GM19238 (cell line): ENCODE data around the gene TFDP2.
"Not testable (repeated sequence)": the region's sequence is repeated elsewhere in the genome, so short reads cannot be mapped to it uniquely, and the experiment has no call there.

Experiments
- DNase-seq: peaks from one replicate; pipeline ENCODE4 v3.0.0; 2011; ENCODE audit warnings: low spot score; ENCODE audit not compliant: insufficient read length

The TFDP2 gene

DNA sequence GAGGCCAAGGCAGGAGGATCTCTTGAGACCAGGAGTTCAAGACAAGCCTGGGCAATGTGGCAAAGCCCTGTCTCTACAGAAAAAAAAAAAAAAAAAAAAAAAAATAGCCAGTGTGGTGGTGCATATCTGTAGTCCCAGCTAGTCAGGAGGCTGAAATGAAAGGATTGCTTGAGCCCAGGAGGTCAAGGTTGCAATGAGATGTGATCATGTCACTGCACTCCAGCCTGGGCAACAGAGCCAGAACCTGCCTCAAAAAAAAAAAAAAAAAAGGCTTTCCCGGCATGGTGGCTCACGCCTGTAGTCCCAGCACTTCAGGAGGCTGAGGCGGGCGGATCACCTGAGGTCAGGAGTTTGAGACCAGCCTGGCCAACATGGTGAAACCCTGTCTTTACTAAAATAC, 73.7 kb downstream of the TFDP2 start:
- DNase-seq, result not testable (repeated sequence)

DNA sequence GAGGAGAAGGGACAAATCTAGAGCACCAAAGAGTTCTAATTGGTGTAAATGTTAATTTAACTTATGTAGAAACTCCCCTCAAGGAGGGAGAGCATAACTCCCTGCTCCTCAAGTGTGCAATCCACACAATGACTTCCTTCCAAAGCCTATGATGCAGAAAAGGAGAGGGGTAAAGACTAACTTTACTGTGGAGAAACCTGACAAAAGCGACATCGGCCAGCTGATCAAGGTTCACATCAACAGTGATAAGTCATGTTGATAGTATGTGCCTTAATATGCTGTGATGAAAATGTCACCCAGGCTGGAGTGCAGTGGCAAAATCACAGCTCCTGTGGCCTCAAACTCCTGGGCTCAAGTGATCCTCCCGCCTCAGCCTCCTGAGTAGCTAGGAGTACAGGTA, 76.5 kb downstream of the TFDP2 start:
- no peak for DNase-seq

DNA sequence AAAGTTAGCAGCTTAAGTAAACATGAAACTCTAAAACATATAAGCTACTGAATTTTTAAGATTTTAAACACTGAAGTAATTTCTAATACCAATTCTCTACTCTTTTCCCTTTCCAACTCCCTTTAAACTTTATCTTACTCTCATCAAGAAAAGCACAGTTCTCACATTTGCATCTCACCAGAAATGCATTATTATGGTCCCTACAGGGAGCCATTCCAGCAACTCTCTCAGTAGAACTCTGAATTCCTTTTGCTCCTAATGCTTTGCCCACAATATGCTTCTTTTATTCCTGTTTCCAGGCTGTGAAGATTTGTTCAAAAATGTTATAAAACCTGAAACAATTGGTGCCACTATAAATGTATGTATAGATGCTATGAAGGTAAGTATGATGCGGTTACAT, 83.4 kb downstream of the TFDP2 start:
- no peak for DNase-seq

DNA sequence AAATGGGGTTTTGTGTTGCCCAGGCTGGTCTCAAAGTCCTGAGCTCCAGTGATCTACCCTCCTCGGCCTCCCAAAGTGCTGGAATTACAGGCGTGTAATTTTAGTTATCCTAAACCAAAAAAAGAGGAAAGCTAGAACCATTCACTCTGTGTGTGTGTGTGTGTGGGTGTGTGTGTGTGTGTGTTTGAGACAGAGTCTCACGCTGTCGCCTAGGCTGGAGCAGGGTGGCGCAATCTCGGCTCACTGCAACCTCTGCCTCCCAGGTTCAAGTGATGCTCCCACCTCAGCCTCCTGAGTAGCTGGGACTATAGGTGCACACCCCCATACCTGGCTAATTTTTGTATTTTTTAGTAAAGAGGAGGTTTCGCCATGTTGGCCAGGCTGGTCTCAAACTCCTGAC, 84.0 kb downstream of the TFDP2 start:
- no peak for DNase-seq

DNA sequence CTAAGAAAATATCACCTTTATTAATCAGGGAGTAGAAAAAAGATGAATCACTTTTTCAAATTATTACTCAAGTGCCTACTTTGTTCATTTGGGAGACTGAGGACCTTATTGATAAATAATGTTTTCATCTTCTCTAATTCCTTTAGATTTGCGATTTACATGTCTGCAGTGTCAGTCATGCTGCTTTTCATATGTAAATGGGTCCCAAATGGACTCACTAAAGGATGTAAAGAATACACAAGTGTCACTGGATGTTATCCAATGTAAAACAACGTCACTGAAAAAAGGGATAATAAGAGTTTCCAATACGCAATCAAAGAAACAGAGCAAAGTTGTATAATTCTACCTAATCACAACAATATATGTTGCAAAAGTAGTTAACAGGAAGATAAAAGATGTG, 84.9 kb downstream of the TFDP2 start:
- DNase-seq, result no peak

DNA sequence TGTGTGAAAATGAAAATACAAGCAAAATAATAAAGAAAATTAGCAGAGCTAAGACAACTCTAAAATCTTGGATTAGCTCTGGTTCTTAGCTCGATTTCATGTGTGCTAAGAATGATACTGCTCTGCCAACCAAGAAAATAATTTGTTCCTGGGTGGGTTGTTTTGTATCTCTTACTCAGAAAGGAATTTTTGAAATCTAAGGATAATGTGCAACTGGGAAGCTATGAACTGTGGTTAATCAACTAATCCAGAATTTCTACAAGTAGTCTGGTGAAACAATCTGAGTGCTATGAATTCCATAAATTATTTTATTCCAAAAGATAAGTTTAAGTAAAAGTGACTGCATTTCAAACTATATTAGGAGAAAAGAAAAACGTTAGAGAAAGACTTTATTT, 92.0 kb downstream of the TFDP2 start:
- DNase-seq, result no peak

DNA sequence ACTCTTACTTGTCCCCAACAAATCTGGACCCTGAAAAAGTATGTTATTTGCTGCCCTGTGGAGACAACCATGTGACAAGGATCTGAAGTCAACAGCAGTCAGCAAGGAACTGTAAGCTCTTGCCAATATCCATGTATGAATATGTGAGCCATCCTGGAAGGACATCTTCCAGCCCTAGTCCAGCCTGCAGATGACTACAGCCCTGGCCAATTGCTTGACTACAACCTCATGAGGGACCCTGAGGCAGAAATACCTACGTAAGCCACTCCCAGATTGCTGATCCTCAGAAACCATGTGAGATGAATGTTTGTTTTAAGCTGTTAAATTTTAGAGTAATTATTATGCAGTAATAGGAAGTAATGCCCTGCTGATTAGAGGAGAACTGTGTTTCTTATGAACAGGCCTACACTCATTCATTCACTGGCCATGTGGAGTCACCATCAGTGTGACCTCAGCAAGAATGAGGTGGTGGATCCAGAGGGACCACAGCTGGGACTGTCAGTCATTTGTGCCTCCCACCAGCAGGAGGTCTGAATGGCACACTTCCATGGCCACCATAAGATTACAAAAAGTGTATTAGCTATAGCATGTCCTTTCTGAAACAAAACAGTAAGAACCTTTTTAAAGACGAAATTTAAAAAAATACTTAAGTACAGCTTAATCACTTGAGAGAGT, 92.6 kb downstream of the TFDP2 start:
- no peak for DNase-seq

DNA sequence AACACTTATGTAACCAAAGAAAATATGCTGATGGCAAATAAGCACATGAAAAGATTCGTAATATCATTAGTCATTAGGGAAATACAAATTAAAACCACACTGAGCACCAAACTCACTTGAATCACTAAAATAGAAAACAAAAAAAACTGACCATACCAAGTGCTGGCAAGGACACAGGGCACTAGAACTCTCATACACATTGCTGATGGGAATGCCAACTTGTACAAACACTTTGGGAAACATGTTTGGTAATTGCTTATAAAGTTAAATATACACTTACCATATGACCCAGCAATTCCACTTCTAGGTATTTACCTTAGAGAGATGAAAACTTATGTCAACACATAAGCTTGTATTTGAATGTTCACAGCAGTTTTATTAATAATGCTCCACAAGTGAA, 95.5 kb downstream of the TFDP2 start:
- no peak for DNase-seq

DNA sequence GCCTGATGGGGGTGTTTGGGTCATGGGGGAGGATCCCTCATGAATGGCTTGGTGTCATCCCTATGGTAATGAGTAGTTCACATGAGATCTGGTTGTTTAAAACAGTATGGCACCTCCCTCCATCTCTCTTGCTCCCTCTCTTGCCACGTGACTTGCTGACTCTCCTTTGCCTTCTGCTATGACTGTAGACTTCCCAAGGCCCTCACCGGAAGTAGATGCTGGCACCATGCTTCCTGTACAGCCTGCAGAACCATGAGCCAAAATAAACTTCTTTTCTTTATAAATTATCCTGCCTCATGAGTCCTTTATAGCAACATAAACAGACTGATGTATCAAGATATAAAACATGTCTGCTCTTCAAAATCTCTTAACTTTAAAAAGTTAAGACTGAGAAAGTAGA, 96.1 kb downstream of the TFDP2 start:
- DNase-seq, result no peak

DNA sequence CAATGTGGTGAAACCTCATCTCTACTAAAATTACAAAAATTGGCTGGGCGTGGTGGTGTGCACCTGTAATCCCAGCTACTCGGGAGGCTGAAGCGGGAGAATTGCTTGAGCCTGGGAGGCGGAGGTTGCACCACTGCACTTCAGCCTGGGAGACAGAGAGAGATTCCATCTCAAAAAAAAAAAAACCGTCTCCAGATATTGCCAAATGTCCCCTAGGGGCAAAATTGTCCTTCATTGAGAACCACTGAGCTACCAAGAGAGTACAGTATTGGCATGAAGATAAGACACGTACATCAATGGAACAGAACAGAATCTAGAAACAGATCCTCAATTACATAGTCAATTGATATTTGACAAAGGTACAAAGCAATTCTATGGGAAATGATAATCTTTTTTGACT, 98.0 kb downstream of the TFDP2 start:
- DNase-seq, result no peak

DNA sequence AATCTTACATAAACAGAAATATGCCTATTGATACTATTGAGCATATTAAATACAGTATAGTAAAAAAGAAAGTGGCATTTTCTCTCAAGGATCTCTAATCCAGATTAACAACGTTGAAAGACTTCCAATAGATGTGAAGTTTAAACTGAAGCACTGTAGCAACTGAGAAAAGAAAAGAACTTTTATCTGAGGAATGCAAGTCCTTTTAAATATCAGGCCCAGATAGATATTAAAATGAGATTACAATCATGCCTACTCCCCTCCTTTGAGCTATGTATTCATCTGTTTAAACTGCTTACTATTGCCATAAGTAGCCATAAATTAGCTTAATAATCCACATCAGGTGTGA, 102.3 kb downstream of the TFDP2 start:
- DNase-seq, result no peak

DNA sequence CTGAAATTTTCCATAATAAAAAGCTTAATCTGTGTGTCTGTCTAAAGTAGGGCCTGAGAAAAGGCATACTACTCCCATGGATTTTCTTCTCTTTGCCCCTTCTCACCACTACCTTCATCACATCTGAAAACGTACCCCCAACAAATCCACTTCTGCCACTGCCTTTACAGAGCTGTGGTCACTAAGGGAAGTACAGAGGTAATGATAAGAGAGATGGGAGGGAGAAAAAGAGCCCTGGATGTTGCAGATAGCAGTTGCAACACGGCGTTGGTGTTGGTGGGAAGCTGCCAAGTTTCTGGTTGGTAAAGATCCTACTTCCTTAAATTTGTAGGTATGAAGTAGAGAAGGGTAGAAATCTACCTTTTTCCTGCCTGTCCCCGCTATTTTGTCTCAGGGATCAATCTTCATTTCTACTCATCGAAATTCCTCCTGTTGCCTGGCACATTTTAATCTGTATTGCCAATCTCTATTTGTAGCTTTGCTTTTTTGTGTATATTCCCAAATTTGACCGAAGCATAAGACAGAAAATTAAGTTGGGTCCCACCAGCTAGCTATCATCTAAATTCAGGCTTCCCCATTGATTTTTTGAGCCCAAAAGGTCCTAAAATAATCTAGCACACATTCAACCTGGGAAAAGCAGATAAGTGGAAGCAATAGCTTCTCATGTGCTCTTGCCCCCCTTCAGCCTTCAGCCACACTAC, 102.9 kb downstream of the TFDP2 start:
- no peak for DNase-seq

DNA sequence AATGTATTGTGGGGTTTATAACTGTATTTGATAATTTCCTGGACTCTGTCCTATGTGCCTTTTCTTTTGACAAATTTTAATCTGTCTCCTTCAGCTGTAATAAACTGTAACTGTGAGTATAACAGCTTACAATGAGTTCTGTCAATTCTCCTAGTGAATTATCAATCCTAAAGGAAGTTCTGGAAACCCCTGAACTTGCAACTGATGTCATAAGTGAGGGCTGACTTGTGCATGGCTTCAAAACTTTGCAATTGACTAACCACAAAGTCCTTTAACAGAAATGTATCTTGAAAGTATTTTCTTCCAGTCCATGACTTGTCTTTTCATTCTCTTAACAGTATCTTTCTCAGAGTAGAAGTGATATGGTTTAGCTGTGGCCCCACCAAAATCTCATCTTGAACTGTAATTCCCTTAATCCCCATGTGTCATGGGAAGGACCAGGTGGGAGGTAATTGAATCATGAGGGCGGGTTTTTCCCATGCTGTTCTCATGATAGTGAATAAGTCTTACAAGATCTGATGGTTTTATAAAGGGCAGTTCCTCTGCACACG, 108.3 kb downstream of the TFDP2 start:
- no peak for DNase-seq

DNA sequence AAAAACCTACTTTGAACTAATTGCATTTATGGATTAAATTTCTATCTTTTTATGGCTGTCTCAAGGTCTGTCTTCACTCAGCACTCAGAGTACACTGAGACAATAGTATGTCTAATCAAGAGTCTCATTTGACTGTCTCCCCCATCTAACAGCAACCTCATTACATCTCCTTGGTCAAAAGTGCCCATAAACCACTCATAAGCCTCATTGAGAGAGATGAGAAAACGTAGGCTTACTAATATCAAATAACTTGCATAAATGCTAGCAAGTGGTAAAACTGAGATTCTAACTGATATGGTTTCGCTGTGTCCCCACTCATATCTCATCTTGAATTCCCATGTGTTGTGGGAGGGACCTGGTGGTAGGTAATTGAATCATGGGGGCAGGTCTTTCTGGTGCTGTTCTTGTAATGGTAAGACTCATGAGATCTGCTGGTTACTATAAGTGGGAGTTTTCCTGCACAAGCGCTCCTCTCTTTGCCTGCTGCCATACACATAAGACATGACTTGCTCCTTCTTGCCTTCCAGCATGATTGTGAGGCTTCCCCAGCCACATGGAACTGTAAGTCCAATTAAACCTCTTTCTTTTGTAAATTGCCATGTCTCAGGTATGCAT, 113.9 kb downstream of the TFDP2 start:
- DNase-seq, result no peak

DNA sequence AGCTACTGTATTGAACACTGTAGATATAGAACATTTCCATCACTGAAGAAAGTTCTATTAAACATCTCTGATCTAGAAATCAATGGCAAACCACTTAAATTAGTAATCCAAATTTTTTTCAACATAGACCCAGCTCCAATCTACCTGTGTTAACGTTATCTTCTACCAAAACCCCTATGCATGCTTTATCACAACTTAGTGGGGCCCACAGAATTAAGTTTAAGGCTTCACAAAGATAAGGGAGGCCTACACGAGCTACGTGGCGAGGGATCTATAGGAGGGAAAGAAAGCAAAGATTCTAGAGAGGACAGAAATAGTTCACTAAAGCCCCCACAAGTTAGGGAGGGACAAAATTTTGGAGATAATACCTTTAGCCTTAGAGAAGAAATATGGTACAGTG, 116.1 kb downstream of the TFDP2 start:
- DNase-seq, result no peak

DNA sequence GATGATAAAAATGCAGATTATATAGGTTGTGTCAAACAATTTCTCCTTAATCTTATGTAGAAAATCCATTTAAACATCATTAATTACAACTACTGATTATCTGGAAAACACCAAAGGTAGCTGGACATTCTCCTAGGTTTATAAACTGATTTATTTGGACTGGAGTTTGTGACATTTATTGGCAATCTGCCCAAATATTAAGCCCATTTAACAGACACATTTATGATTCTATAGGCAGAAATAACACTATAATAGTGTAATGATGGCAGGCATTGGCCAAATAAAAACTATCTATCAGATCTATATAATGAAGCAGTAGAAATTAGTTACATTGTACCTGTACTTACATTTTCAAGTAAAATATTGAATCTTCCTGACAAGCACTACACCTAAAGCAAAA, 117.8 kb downstream of the TFDP2 start:
- no peak for DNase-seq

DNA sequence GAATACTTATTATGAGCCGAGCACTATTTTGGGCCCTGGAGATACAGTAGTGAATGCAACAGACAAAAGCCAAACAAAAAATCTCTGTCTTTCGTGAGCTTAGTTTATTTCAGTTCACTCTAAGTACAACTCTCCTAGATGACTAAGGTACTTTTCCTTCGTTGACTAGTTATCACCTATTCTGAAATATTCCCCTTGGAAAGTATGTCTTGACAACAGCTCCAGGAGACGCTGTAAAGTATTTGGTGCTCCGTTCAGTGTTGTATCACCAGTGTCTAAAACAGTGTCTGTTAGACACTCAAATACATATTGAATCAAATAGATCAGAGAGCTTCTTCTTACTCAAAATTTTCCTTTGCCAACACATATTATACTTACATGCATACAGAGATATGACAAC, 119.6 kb downstream of the TFDP2 start:
- DNase-seq, result no peak

DNA sequence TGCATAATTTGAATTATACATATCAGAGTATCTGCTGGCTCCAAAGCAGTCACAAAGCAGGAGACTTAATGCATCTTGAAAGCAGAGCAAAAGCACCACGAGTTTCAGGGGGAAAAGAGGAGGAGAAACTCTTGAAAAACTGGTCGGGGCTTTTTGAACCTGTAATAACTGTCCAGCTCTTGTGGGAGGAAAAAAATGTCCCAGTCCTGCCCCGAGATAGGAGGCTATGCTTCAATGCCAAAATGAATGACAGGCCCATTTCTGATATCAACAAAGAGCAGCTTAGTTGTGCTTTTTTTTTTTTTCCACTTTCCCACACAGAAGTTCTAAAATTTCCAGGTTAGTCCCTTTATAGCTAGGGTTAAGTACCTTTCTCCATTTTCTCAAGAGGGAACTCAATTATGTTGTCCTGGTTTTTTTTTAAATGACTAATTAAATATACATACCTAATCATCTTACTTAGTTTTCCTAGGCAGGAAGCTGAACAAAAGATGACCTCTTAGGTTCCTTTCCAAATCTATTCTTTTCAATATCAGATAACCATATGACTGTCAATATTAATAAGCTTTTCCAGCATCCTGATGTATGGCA, 120.2 kb downstream of the TFDP2 start:
- no peak for DNase-seq

DNA sequence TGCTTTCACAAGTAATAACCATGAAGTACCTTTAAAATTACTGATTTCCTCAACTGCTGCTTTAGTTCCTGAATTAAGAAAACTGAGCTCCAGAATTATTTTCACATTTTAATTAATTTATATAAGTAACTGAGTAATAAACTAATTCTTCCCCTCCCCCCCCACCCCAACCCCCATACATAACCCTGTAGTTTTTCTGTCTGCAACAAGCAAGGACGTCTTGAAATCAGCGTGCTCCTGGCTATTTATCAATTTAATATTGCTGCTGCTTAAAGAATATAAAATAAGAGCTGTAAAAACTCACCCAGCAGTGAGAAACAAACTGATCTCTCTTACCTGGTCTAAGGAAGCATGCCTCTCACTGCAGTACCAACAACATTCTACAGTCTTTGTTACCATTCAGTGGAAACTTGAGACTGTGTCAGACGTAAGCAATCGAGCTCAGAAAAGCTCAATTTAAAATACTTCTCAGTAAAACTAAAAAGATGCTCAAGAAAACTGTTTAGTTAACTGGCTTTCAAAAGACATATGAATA, 121.0 kb downstream of the TFDP2 start:
- no peak for DNase-seq

DNA sequence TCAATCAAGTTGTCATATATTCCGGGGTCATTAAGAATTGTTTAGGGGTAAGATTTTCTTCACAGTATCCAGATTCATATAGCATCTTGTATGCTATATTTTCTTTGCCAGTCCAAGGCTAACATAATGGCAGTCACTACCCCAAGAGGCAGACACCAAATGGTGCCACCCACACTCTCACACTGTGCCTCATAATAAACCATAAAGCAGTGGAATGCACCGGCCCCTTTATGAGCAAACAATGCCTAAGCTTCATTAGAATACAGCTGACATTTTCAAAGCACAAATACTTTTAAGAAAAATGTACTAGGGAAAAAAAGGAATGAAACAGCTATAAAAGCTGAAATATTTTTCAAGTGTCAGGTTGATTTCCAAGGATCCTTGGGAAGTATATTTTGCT, 121.6 kb downstream of the TFDP2 start:
- no peak for DNase-seq

DNA sequence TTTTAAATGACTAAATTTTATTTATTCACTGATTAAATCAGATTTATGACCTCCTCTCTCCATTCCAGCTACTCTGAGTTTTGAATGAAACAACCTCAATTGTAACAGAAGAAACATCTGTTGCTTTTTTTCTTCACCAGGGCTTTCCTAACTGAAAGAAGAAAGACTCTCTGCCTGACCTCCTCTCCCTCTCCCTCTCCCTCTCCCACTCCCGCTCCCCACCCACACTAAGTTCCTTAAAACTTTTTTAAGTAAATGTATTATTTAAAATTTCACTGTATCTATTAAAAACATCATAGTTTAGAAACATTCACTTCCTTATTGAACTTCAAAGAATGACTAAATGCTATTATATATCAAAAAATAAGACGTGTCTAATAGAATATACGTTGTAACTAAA, 122.0 kb downstream of the TFDP2 start:
- no peak for DNase-seq

DNA sequence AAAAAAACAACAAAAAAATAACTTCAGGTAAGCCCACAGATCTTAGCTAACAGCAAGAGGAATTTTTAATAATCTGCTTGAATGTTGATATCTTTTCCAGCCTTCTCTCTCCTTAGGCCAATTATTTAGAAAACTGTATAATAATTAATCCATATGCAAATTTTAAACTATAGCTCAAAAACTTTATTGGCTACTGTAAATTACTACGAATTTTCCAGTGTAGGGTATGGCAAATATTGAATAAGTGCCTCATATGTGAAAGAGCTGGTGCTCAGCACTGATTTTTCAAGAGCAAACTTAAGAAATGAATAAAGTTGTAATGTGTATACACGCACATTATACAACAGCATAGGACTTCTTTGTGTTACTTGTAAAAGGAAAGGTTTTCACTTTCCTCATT, 123.0 kb downstream of the TFDP2 start:
- DNase-seq, result no peak
